HG03135 (cell line): ENCODE results near the gene CCDC158.
"Not testable (repeated sequence)": the region's sequence is repeated elsewhere in the genome, so short reads cannot be mapped to it uniquely, and the experiment has no call there.

Experiments used
- ATAC-seq: cut with Tn5 transposase; IDR thresholded peaks from one replicate; pipeline ENCODE4 v1.9.1; 2021; ENCODE audit warnings: mild to moderate bottlenecking, moderate library complexity; ENCODE audit not compliant: unreplicated experiment

Gene CCDC158

DNA sequence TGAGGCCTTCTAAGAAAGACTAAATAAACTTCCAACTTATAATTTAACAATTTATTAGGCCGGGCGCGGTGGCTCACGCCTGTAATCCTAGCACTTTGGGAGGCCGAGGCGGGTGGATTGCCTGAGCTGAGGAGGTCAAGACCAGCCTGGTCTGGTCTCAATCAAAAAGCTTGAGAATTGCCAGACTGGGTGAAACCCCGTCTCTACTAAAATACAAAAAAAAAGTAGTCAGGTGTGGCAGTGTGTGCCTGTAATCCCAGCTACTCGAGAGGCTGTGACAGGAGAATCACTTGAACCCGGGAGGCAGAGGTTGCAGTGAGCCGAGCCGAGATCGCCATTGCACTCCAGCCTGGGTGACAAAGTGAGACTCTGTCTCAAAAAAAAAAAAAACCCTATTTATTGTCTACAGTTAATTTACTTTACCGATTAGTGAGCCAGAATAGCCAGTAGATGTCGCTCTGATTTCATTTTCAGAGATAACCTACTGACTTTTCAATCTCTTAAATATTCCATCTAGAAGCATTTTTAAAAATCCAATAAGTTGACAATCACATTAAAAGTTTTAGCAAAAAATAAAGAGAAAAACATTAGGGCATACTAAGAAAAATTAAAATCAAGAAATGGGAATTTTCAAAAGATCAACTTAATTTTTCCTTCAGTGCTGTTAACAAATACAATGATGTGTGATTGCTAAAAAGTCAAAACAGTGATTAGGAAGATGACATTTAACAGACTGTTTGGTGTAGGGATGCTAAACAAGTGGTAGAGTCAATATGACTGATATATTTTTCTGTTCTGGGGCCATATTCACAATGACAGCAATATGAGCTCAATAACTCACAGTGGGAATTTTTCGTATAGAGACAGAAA is 9.8 kb upstream of the CCDC158 start:
- ATAC-seq = no peak

DNA sequence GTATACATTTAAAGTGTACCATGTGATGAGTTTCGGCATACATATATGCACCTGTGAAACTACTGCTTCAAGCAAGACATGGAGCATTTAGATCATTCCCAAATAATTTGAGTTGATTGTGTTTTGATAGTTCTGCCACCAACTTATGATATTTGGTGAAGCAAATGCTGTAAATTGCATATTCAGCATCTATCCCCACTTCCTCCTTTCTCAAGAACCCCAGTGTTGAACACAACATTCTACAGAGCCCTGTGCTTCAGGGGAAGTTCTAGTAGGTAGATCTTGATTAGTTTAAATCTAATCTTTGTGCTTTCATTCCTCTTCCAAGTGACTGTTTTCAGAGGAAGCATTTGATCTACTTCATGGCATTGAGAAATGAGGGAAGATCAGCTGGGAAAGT is 8.7 kb upstream of the CCDC158 start:
- ATAC-seq = no peak

DNA sequence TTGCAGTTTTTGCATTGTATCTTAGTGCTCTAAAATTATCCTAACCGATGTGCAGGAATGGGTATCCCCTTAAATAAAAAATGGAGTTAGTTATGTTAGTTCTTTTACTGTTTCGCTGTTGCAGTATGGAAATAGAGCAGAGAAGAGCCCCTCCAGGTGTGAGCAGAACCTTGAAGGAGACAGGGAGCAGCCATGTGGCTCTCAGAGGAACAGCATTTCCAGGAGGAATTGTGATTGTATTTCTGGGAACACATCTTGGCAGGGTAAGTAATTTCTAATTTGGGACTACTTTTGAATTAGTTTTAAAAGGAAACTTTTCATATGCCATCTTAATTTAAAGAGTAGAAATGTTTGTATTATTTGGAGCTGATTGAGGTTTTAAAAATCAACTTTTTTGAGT is 5.3 kb upstream of the CCDC158 start:
- no peak for ATAC-seq

DNA sequence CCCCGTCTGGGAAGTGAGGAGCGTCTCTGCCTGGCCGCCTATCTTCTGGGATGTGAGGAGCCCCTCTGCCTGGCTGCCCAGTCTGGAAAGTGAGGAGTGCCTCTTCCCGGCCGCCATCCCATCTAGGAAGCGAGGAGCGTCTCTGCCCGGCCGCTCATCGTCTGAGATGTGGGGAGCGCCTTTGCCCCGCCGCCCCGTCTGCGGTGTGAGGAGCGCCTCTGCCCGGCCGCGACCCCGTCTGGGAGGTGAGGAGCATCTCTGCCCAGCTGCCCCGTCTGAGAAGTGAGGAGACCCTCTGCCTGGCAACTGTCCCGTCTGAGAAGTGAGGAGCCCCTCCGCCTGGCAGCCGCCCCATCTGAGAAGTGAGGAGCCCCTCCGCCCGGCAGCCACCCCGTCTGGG is 2.2 kb upstream of the CCDC158 start:
- ATAC-seq = not testable (repeated sequence)

DNA sequence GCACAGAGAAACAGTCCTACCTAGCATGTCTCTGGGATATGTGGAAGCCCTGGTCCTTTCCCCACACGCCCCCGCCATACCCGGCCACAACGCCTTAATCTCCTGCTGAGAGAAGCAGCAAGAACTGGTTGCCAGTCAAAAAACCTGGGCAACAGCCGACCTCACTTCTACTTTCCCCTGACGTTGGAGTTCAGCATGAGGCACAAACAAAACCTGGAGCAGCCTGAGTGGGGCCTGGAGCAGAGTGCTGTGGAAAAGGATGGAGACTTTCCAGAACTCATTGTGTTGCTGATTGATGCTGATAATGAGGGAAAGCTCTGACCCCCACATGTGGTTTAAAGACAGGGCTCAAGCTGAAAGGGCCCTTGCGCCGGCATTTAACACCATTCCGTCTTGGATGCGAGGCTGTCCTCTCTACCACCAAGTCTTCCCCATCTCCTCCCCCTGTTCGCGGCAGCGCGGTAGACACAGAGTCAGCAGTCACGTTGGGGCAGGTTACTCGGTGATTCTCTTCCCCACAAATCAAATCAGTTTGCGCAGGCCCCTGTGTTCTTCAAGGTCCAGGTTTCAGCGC is 666 bp downstream of the CCDC158 start:
- no peak for ATAC-seq

DNA sequence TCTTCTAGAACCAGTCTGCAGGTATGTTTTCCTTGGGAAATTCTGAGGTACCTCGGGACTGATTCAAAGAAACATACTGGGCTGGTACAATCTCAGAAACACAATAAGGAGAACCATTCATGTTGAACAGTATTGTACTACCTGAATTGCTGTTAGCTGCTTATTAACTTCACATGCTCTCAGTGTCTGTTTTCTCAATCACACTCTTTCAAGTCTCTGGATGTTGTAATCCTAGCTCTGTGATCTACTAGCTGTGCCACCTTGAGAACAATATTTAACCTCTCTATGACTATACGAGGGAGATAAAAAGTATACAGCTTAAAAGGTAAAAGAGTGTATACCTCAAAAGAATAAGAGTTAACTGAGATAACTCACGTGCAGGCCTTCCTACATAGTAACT is 10.3 kb downstream of the CCDC158 start:
- no peak for ATAC-seq

DNA sequence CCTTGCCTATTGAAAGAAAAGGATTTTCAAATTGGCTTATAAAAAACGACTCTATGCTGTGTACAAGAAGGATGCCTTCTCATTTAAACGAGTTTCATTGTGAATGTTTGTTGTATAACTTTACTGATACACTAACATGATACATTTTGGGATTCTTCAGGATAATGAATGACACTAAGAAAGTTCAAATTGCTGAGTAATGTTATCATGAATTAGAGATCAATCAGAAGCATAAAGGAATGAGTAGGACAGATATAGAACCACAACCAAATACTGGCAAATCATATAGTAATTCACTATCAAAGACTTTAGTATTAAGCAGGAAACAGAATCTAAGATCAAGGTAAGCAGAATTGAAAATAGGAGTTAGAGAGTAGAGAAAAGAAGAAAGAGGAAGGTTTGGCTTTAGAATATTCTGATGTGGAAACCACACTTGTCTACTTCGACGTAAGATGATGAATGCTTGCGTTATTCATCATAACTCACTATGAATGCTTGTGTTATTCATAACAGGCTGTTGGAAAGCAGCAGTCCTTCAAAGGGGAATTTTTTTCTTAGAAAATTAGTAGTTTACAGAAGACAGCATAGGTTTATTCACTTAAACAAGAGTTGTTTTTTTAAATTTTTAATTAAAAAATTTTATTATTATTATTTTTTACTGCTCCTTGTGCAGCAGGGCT is 13.4 kb downstream of the CCDC158 start:
- ATAC-seq = no peak

DNA sequence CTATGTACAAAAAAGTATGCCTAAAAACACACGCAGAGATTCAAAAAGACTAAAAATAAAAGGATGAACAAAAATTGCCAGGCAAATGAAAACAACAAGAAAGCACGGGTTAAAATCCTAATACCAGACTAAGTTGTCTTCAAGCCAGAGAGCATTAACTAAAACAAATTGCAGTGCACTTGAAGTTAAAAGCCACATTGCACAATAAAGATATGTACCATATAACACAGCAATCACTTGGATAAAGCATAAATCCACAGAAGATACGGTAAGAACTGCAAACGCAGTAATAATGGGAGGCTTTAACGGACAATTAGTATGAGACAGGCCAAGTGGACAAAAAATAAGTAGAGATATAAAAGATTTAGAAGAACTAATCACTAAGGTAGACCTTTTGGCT is 14.9 kb downstream of the CCDC158 start:
- ATAC-seq = no peak

DNA sequence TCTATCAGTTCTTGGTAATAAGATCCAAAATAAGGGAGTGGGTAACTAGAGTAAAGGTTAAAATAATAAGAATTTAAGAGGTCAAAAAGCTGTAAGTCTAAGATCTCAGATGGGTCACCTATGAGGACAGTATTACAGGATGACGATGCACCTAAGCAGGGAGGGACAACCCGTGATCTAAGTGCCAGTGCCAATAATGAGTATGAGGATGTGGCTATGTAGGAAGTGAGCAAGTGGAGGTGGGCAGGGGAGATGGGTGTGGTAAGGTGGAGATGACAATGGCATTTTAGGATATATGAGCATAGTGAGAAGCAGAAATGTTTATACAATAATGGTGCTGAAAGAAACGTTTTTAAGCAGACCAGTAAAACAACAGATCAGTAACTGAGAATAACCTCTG is 19.3 kb downstream of the CCDC158 start:
- ATAC-seq = no peak

DNA sequence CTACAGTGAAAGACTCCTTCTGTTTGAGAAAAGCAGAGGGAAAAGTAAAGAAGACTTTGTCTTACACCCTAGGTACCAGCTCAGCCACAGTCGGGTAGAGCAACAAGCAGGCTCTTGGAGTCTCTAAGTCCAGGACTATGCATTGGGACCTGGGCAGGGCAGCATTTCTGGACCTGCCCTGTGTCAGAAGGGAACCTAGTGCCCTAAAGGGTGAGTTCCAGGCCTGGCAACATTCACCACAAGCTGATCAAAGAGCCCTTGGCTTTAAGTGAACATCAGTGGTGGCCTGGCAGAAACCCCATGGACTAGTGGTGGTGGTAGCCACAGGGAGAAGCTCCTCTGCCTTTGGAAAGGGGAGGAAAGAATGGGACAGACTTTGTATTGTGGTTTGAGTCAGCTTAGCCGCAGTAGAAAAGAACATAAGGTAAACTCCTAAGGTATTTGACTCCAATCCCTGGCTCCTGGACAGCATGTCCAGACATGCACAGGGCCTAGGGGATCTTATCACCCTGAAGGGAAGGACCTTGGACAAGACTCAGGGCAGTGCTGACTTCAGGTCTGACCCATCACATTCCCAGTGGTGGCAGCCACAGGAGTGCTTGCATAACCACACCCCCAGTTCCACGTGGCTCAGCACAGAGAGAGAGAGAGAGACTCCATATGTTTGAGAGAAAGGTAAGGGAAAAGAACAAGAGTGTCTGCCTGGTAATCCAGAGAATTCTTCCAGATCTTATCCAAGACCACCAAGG is 32.6 kb downstream of the CCDC158 start:
- no peak for ATAC-seq

DNA sequence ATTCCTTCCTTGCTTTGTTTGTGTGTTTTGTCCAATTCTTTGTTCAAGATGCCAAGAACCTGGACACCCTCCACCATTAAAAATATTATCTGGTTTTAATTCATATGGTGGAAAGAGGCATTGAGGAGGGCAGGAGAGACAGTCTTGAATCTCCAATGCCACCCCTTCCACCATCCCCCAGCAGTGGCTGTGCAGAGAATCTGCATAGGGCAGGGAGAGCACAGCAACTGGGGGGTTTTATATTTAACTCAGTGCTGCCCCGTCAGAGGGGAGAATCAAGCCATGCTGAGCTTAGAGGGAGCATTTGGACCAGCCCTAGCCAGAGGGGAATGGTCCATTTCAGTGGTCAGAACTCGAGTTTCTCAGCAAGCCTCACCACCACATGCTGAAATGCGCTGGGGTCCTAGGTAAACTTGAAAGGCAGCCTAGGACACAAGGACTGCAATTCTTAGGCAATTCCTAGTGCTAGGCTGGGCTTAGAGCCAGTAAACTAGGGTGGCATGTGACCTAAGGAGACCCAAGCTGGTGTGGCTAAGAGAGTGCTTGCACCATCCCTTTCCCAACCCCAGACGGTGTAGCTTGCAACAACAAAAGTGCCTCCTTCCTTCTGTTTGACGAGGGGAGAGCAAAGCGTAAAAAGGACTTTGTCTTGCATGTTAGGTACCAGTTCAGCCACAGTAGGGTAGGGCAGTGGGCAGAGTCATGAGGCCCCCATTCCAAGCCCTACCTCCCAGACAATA is 34.2 kb downstream of the CCDC158 start:
- ATAC-seq = no peak

DNA sequence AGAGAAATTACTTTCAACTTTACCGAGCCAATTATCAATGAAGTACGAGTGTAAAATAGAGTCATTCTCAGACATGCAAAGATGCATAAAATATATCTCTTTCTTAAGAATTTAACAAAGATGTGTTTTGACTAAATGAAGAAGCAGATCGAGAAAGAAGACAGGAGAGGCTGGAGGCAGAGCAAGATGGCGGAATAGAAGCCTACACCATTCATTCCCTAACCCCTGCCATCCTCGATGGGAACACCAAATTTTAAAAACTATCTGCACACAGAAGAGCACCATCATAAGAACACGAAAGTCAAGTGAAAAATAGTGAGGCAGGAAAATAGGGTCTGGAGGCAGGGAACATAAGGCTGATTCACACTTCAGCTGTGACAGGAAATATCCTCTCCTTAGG is 35.0 kb downstream of the CCDC158 start:
- no peak for ATAC-seq

DNA sequence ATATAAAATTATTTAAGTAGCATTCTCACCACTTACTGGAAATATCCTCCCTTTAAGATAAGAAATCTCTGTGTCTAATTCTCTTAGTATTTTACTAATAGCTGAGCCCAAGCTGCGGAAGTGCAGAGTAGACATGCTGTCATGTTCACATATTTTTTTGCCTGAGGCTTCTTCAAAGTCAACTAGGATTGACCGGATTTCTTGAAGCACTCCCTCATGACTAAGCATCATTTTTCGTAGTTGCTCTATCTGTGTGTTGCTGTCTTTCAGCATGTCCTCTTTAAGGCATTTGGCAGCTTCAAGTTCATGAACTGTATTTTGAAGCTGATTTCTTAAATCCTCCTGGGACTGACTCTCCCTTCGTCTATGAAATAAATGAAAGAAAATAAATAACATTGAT is 36.9 kb downstream of the CCDC158 start:
- ATAC-seq = no peak

DNA sequence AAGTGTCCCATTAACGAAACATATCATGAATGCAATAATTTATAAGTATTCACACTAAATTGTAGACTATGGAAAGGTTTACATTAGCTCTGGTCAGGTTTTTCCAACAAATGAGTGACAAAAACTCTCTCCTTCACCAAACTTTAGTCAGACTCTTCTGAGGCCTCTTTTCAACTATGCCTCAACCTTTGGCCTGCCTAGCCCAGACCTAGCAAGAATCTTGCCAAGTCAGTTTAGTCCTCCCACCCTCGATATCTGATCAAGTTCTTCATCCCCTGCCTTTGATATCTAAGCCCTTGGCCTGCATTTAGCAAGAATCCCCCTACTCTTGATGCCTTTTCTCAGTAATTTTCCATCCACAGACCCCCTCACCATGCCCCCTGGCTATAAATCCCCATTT is 37.9 kb downstream of the CCDC158 start:
- no peak for ATAC-seq

DNA sequence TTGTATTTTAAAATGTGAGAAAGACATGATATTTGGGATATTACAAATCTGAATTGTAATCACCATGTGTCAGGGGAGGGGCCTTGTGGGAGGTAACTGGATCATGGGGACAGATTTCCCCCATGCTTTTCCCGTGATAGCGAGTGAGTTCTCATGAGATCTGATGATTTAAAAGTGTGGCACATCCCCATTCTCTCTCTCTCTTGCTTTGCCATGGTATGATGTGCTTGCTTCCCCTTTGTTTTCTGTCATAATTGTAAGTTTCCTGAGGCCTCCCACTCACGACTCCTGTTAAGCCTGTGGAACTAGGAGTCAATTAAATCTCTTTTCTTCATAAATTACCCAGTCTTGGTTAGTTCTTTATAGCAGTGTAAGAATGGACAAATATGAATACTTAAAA is 39.0 kb downstream of the CCDC158 start:
- no peak for ATAC-seq

DNA sequence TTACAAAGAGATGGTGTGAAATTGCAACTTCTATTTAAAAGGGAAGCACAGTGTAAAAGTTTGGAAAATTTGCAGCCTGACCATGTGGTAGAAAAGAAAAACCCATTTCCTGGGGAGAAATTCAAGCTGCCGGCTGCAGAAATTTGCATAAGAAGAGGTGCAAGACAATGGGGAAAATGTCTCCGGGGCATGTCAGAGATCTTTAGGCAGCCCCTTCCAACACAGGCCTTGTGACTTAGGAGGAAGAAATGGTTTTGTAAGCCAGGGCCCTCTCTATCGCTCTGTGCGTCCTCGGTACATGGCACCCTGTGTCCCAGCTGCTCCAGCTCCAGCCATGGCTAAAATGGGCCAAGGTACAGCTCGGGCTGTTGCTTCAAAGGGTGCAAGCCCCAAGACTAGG is 40.4 kb downstream of the CCDC158 start:
- no peak for ATAC-seq

DNA sequence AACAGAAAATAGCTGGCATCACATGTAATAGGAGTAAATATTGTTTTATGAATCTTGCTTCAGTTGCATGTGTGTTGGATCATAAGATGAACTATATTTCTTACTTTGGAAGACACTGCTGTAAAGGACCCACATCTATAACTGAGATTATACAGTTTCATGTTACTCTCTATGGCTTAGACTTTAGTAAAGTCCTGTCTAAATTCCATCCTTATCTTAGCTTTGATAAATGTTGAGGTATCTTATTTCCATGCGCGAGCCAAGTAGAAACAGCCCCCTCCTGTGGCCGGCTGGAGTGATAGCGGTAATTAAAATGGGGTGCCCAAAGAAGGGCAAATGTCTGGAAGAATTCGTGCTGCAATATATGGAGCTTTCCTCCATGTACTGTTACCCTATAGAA is 43.0 kb downstream of the CCDC158 start:
- ATAC-seq = no peak

DNA sequence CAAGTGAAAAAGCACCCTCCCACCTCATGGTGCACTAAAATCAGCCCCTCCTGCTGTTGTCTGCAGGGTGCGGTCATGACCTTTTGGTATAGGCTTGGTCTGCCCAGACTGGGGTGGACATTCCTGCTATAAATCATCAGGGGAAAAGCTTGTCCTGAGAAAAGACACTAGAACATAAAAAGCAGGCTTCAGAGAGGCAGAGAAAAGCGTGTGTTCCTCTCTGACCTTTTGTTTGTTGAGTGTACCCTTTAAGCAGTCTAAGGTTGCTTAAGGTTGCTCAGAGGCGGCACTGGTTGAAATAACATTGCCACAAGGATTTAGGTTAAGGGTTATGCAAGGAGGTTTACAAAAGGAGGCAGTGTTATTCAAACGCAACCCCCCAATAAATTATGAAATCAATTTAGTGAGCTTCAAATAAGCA is 43.5 kb downstream of the CCDC158 start:
- no peak for ATAC-seq

DNA sequence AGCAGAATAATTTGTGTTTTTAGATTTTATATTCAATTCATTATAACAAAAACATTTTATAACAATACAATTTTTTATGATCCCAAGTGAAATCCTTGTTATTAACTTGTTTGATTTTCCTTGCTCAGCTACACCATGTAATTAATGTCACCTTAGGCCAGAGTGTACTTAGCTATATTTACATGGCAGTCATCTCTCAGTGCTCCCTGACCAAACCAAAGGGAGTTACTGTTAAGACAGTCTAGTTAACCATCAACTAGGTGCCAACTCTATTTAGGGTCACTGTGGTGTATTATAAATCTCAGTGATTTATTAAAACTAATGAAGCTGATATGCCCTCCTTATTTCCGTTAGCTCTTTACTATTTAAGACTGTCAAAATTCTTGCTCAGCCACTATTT is 44.4 kb downstream of the CCDC158 start:
- no peak for ATAC-seq

DNA sequence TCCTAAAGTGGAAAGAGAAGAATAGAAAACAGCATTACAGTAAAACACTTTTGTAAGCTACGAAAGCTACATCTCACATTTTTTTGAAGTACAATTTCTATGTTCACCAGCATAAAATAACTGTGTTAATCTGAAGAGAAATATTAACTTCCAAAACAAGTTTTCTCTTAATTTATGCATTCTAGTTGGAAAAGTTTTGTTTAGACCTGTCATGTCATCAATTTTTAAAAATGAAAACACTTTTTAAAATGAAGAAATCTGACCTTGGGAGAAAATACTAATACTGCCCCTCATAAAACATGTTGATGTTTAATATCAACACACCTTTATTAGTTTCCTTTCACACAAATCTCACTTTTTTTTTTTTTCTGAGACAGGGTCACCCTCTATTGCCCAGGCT is 45.2 kb downstream of the CCDC158 start:
- ATAC-seq = no peak

DNA sequence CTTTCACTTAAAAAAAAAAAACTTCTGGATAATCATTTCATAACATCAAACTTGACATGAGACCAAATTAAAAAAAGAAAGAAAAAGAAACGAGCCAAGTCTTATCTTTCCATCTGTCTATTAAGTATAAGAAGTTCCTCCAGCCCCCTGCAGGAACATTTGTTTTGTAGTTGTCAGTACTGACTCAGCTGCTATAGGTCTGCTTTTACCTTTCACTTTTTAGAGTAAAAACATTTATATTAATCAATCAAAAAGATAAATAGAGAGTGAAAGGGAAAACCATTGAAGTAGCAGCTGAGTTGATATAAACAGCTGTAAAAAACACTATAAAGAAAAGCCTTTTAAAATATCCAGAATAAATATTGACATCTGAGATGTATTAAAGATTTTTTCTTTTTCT is 46.1 kb downstream of the CCDC158 start:
- ATAC-seq = no peak
